ENCODE results near the gene FGG. TPM values are rescaled to one million over a fixed set of nuclear protein-coding genes. Genes with fewer than 3 reads are reported as not detected.

The FGG gene
- total and polyA plus RNA-seq, 2 of the 8 experiments (the other 6 are each of a cell fraction or from before 2014, with no cell fraction given): not detected

- Histone ChIP-seq H3K4me2 (ENCODE audit: insufficient read depth in 1 of 2, low read depth in 2 of 2, low read length in 2 of 2) (no peak overlapping the region), H3K36me3 (ENCODE audit: control insufficient read depth in 2 of 4, insufficient read depth in 4 of 4, low read length in 3 of 4) (no peaks in the 10 kb centered on the region), H3K27ac (ENCODE audit: low read depth, low read length) (no peak overlapping the region), H3K79me1 (ENCODE audit: low read depth, low read length) (no peaks in the 10 kb centered on the region), H3K79me2 (ENCODE audit: control insufficient read depth in 1 of 2, insufficient read depth in 2 of 2, low read length in 2 of 2) (no peaks in the 10 kb centered on the region), H2BK120ac (replicated peaks; ENCODE audit: low read depth, low read length) (no peak overlapping the region), H2BK5ac (ENCODE audit: low read depth, low read length) (no peak overlapping the region), H2AK5ac (ENCODE audit: low read depth, low read length) (no peak overlapping the region), H4K20me1 (replicated peaks in 1 of 2; ENCODE audit: control insufficient read depth in 1 of 2, insufficient read depth in 2 of 2, low read length in 2 of 2) (no peaks in the 10 kb centered on the region), H2AFZ (ENCODE audit: low read length) (no peak overlapping the region), H3K9me3 (ENCODE audit: insufficient read depth in 2 of 2, low read depth in 1 of 2, low read length in 1 of 2) (no peaks in the 10 kb centered on the region), H2BK20ac (ENCODE audit: low read length) (no peak overlapping the region), H3K9ac (replicated peaks in 1 of 4; ENCODE audit: extremely low read depth in 1 of 4, low read depth in 3 of 4, low read length in 3 of 4) (no peak overlapping the region), H2BK15ac (ENCODE audit: low read length) (no peak overlapping the region), H3K4me3 (ENCODE audit: extremely low read depth in 1 of 4, insufficient read depth in 2 of 4, low read depth in 3 of 4, low read length in 4 of 4) (no peak overlapping the region), H4K91ac (replicated peaks; ENCODE audit: insufficient read length, low read length) (no peak overlapping the region), H2BK12ac (ENCODE audit: low read depth, low read length) (no peak overlapping the region), H3K56ac (replicated peaks; ENCODE audit: insufficient read length, low read depth, low read length) (no peak overlapping the region), H3K23me2 (ENCODE audit: low read depth, low read length) (no peaks in the 10 kb centered on the region; the same call in 1 of the 2 replicates), H3K23ac (ENCODE audit: insufficient read length) (no peak overlapping the region), H3K18ac (ENCODE audit: extremely low read depth, low read length) (no peak overlapping the region), H3K4ac (replicated peaks; ENCODE audit: insufficient read length, low read depth, low read length) (no peak overlapping the region), H3K14ac (ENCODE audit: insufficient read length) (no peak overlapping the region), H3K4me1 (replicated peaks in 1 of 4; ENCODE audit: control insufficient read depth in 3 of 4, insufficient read depth in 4 of 4, low read length in 3 of 4) (peaks cover 0 to 3% (median 0%) of the 10 kb centered on the region in 4 experiments; a peak in 1 of 7 replicates), H4K8ac (ENCODE audit: extremely low read depth, insufficient read depth, low read length) (no peak overlapping the region), H4K5ac (ENCODE audit: insufficient read length, low read depth, low read length) (no peak overlapping the region), H3K27me3 (replicated peaks in 1 of 4; ENCODE audit: control insufficient read depth in 3 of 4, extremely low read depth in 1 of 4, insufficient read depth in 3 of 4, low read length in 3 of 4) (no peaks in the 10 kb centered on the region)
- CTCF ChIA-PET (ENCODE audit: partially characterized antibody): interaction anchor here (0.9 to 1.9 kb wide), 9 partner anchors 8 to 38 kb away, joined by 3 to 10 read pairs (median 4); partner anchors contain the start of gene FGG
- POLR2A ChIA-PET (ENCODE audit: partially characterized antibody): interaction anchor here (1.1 kb wide), 1 partner anchor 59 kb away, joined by 3 read pairs; no protein-coding TSS in a partner anchor
- no peak for FAIRE-seq
- no peak for DNase-seq (ENCODE audit: low read depth in 1 of 2, low spot score in 2 of 2)
- WGBS, 2 experiments (ENCODE audit: extremely low coverage in 1 of 2, insufficient coverage in 1 of 2, insufficient read length in 1 of 2, insufficient replicate concordance in 2 of 2, low coverage in 1 of 2, low lambda C conversion rate in 2 of 2, missing lambda C conversion rate in 1 of 2): 95% methylated on average over 1 of the region's 1 CpG; no CpG with 5 or more reads in 1 of the 2 experiments
- TF ChIP-seq CBX8 (IDR thresholded peaks at IDR 0.05; ENCODE audit: borderline replicate concordance, low read depth, low read length): no peak
- TF ChIP-seq CTBP2 (IDR thresholded peaks at IDR 0.05; ENCODE audit: borderline replicate concordance, insufficient read depth, insufficient read length, low read length): no peak
- no peak for TF ChIP-seq EP300 (IDR thresholded peaks at IDR 0.05; ENCODE audit: borderline replicate concordance in 1 of 2, low read depth in 2 of 2, low read length in 2 of 2)
- no peak for TF ChIP-seq RBBP5 (IDR thresholded peaks at IDR 0.05; ENCODE audit: borderline replicate concordance, low read depth, low read length)
- no peak for TF ChIP-seq GTF2F1 (IDR thresholded peaks at IDR 0.05; ENCODE audit: borderline replicate concordance, low read depth, low read length)
- TF ChIP-seq KDM4A (IDR thresholded peaks at IDR 0.05; ENCODE audit: low read depth, low read length, severe bottlenecking): no peak
- no peak for TF ChIP-seq RAD21 (IDR thresholded peaks at IDR 0.05 in 1 of 2, conservative IDR thresholded peaks at IDR 0.05 in 1 of 2; ENCODE audit: low read depth in 2 of 2, low read length in 2 of 2)
- TF ChIP-seq SAP30 (IDR thresholded peaks at IDR 0.05; ENCODE audit: insufficient read depth, insufficient replicate concordance, low read length): no peak
- TF ChIP-seq HDAC6 (IDR thresholded peaks at IDR 0.05; ENCODE audit: low read depth, low read length): no peak
- no peak for TF ChIP-seq ZNF274 (IDR thresholded peaks at IDR 0.05; ENCODE audit: borderline replicate concordance, extremely low read depth, low read length)
- TF ChIP-seq EZH2 (IDR thresholded peaks at IDR 0.05; ENCODE audit: low read depth, low read length, severe bottlenecking): no peak
Measured at GRCh38 chr4:154602404-154603020, 9.9 kb downstream of the FGG start.

All from H1 (cell line).